Measurements from ENCODE around the gene HK2.

HK2 gene

GRCh38 chr2:74908748-74909444 is 75.0 kb downstream of the HK2 start:
- H3K4me1 Mint-ChIP-seq: peaks cover 7% of the 10 kb centered on the region
- H3K27me3 Mint-ChIP-seq: peaks cover 57% of the 10 kb centered on the region
- no peak overlapping the region for H3K4me3 Mint-ChIP-seq
- DNase-seq (ENCODE audit: low spot score in 2 of 2) (no peak), ATAC-seq (replicated peaks; ENCODE audit: extremely low read depth, poor library complexity, severe bottlenecking) (no peak)
- no peaks in the 10 kb centered on the region for H3K9me3 Mint-ChIP-seq
- H3K27ac Mint-ChIP-seq (ENCODE audit: low read depth): no peak overlapping the region
- H3K36me3 Mint-ChIP-seq (ENCODE audit: insufficient read depth): no peaks in the 10 kb centered on the region

GRCh38 chr2:74910245-74910644 is 76.3 kb downstream of the HK2 start:
- H3K4me3 Mint-ChIP-seq: no peak overlapping the region
- no peak for ATAC-seq (replicated peaks; ENCODE audit: extremely low read depth, poor library complexity, severe bottlenecking)
- H3K27ac Mint-ChIP-seq (ENCODE audit: low read depth): no peak overlapping the region
- no peak for DNase-seq (ENCODE audit: low spot score in 2 of 2)
- no peaks in the 10 kb centered on the region for H3K36me3 Mint-ChIP-seq (ENCODE audit: insufficient read depth)
- no peaks in the 10 kb centered on the region for H3K9me3 Mint-ChIP-seq
- peaks cover 70% of the 10 kb centered on the region for H3K27me3 Mint-ChIP-seq
- H3K4me1 Mint-ChIP-seq: peaks cover 14% of the 10 kb centered on the region

GRCh38 chr2:74911061-74911460 is 77.1 kb downstream of the HK2 start:
- Mint-ChIP-seq H3K36me3 (ENCODE audit: insufficient read depth) (no peaks in the 10 kb centered on the region), H3K4me3 (no peak overlapping the region), H3K27ac (ENCODE audit: low read depth) (no peak overlapping the region), H3K27me3 (peaks cover 74% of the 10 kb centered on the region), H3K9me3 (no peaks in the 10 kb centered on the region), H3K4me1 (peaks cover 14% of the 10 kb centered on the region)
- DNase-seq (ENCODE audit: low spot score in 2 of 2): no peak
- ATAC-seq (replicated peaks; ENCODE audit: extremely low read depth, poor library complexity, severe bottlenecking): no peak

GRCh38 chr2:74915743-74916142 is 81.8 kb downstream of the HK2 start:
- Mint-ChIP-seq H3K4me3 (no peak overlapping the region), H3K27ac (ENCODE audit: low read depth) (no peak overlapping the region), H3K4me1 (peaks cover 7% of the 10 kb centered on the region), H3K9me3 (no peaks in the 10 kb centered on the region), H3K36me3 (ENCODE audit: insufficient read depth) (no peaks in the 10 kb centered on the region), H3K27me3 (peaks cover 42% of the 10 kb centered on the region)
- no peak for DNase-seq (ENCODE audit: low spot score in 2 of 2)
- ATAC-seq (replicated peaks; ENCODE audit: extremely low read depth, poor library complexity, severe bottlenecking): peak; percentile 26

- Mint-ChIP-seq H3K27ac (ENCODE audit: low read depth) (no peak overlapping the region), H3K9me3 (no peaks in the 10 kb centered on the region), H3K36me3 (ENCODE audit: insufficient read depth) (no peaks in the 10 kb centered on the region), H3K4me1 (peaks cover 7% of the 10 kb centered on the region), H3K4me3 (no peak overlapping the region), H3K27me3 (peaks cover 46% of the 10 kb centered on the region)
- ATAC-seq (replicated peaks; ENCODE audit: extremely low read depth, poor library complexity, severe bottlenecking) (no peak), DNase-seq (ENCODE audit: low spot score in 2 of 2) (no peak)
Measured at GRCh38 chr2:74916394-74916793, 82.5 kb downstream of the HK2 start.

- peaks cover 7% of the 10 kb centered on the region for H3K4me1 Mint-ChIP-seq
- H3K27ac Mint-ChIP-seq (ENCODE audit: low read depth): no peak overlapping the region
- ATAC-seq (replicated peaks; ENCODE audit: extremely low read depth, poor library complexity, severe bottlenecking): no peak
Measured at GRCh38 chr2:74917702-74918619, 84.0 kb downstream of the HK2 start.

GRCh38 chr2:74919827-74920226 is 85.9 kb downstream of the HK2 start:
- ATAC-seq (replicated peaks; ENCODE audit: extremely low read depth, poor library complexity, severe bottlenecking) (peak; percentile 58), DNase-seq (ENCODE audit: low spot score in 2 of 2) (peak; percentile 51 to 55)
- no peak overlapping the region for H3K4me3 Mint-ChIP-seq
- no peaks in the 10 kb centered on the region for H3K9me3 Mint-ChIP-seq
- peaks cover 25% of the 10 kb centered on the region for H3K27me3 Mint-ChIP-seq
- peaks cover 2% of the 10 kb centered on the region for H3K4me1 Mint-ChIP-seq
- peak overlapping the region; percentile 48 for H3K27ac Mint-ChIP-seq (ENCODE audit: low read depth)
- H3K36me3 Mint-ChIP-seq (ENCODE audit: insufficient read depth): no peaks in the 10 kb centered on the region

More at GRCh38 chr2:74917702-74918619, 84.0 kb downstream of the HK2 start:
- H3K27me3 Mint-ChIP-seq: peaks cover 40% of the 10 kb centered on the region
- H3K9me3 Mint-ChIP-seq: no peaks in the 10 kb centered on the region
- H3K4me3 Mint-ChIP-seq: no peak overlapping the region
- DNase-seq (ENCODE audit: low spot score in 2 of 2): no peak
- H3K36me3 Mint-ChIP-seq (ENCODE audit: insufficient read depth): no peaks in the 10 kb centered on the region

GRCh38 chr2:74921236-74921736 is 87.4 kb downstream of the HK2 start:
- Mint-ChIP-seq H3K9me3 (no peaks in the 10 kb centered on the region), H3K4me3 (no peak overlapping the region), H3K27me3 (peaks cover 14% of the 10 kb centered on the region), H3K27ac (ENCODE audit: low read depth) (no peak overlapping the region), H3K36me3 (ENCODE audit: insufficient read depth) (no peaks in the 10 kb centered on the region), H3K4me1 (no peaks in the 10 kb centered on the region)
- ATAC-seq (replicated peaks; ENCODE audit: extremely low read depth, poor library complexity, severe bottlenecking) (no peak), DNase-seq (ENCODE audit: low spot score in 2 of 2) (no peak)

GRCh38 chr2:74922592-74923227 is 88.8 kb downstream of the HK2 start:
- H3K4me3 Mint-ChIP-seq: no peak overlapping the region
- no peaks in the 10 kb centered on the region for H3K4me1 Mint-ChIP-seq
- ATAC-seq (replicated peaks; ENCODE audit: extremely low read depth, poor library complexity, severe bottlenecking) (no peak), DNase-seq (ENCODE audit: low spot score in 2 of 2) (no peak)
- H3K36me3 Mint-ChIP-seq (ENCODE audit: insufficient read depth): no peaks in the 10 kb centered on the region
- H3K9me3 Mint-ChIP-seq: no peaks in the 10 kb centered on the region
- H3K27me3 Mint-ChIP-seq: peaks cover 8% of the 10 kb centered on the region
- peak overlapping the region; percentile 32 for H3K27ac Mint-ChIP-seq (ENCODE audit: low read depth)

- DNase-seq (ENCODE audit: low spot score in 2 of 2) (no peak), ATAC-seq (replicated peaks; ENCODE audit: extremely low read depth, poor library complexity, severe bottlenecking) (no peak)
- no peak overlapping the region for H3K27ac Mint-ChIP-seq (ENCODE audit: low read depth)
- no peaks in the 10 kb centered on the region for H3K9me3 Mint-ChIP-seq
- no peak overlapping the region for H3K4me3 Mint-ChIP-seq
- H3K36me3 Mint-ChIP-seq (ENCODE audit: insufficient read depth): no peaks in the 10 kb centered on the region
- peaks cover 8% of the 10 kb centered on the region for H3K27me3 Mint-ChIP-seq
- no peaks in the 10 kb centered on the region for H3K4me1 Mint-ChIP-seq
Measured at GRCh38 chr2:74924463-74925265, 90.7 kb downstream of the HK2 start.

GRCh38 chr2:74925361-74925786 is 91.4 kb downstream of the HK2 start:
- ATAC-seq (replicated peaks; ENCODE audit: extremely low read depth, poor library complexity, severe bottlenecking) (no peak), DNase-seq (ENCODE audit: low spot score in 2 of 2) (no peak)
- Mint-ChIP-seq H3K9me3 (no peaks in the 10 kb centered on the region), H3K27me3 (peaks cover 8% of the 10 kb centered on the region), H3K36me3 (ENCODE audit: insufficient read depth) (no peaks in the 10 kb centered on the region), H3K4me1 (no peaks in the 10 kb centered on the region), H3K4me3 (no peak overlapping the region), H3K27ac (ENCODE audit: low read depth) (no peak overlapping the region)

- Mint-ChIP-seq H3K4me3 (no peak overlapping the region), H3K36me3 (ENCODE audit: insufficient read depth) (no peaks in the 10 kb centered on the region), H3K27ac (ENCODE audit: low read depth) (no peak overlapping the region), H3K27me3 (no peaks in the 10 kb centered on the region), H3K9me3 (no peaks in the 10 kb centered on the region), H3K4me1 (no peaks in the 10 kb centered on the region)
- DNase-seq (ENCODE audit: low spot score in 2 of 2) (no peak), ATAC-seq (replicated peaks; ENCODE audit: extremely low read depth, poor library complexity, severe bottlenecking) (peak; percentile 14)
Measured at GRCh38 chr2:74927621-74928020, 93.7 kb downstream of the HK2 start.

All from central memory CD8-positive, alpha-beta T cell (primary cell).